ENCODE measurements around the gene CACNA2D1. TPM values are rescaled to one million over a fixed set of nuclear protein-coding genes. Genes with fewer than 3 reads are reported as not detected.

CACNA2D1 gene
- total RNA-seq, 1 donor from 2014 or later: 20.6 TPM

GRCh38 chr7:81934596-81935301 is 508.8 kb downstream of the CACNA2D1 start:
- no peak for DNase-seq

- DNase-seq: no peak
These were observed 510.6 kb downstream of the CACNA2D1 start for GRCh38 chr7:81932936-81933335.

GRCh38 chr7:81929386-81929785 is 514.2 kb downstream of the CACNA2D1 start:
- DNase-seq: no peak

- DNase-seq: no peak
These were observed 517.4 kb downstream of the CACNA2D1 start for GRCh38 chr7:81926154-81926553.

- DNase-seq: no peak
These were observed 518.0 kb downstream of the CACNA2D1 start for GRCh38 chr7:81925530-81925929.

GRCh38 chr7:81924494-81924893 is 519.1 kb downstream of the CACNA2D1 start:
- no peak for DNase-seq

GRCh38 chr7:81919494-81919893 is 524.1 kb downstream of the CACNA2D1 start:
- no peak for DNase-seq

- no peak for DNase-seq
These were observed 535.4 kb downstream of the CACNA2D1 start for GRCh38 chr7:81908220-81908619.

- no peak for DNase-seq
These were observed 540.5 kb downstream of the CACNA2D1 start for GRCh38 chr7:81903115-81903514.

- no peak for DNase-seq
These were observed 541.0 kb downstream of the CACNA2D1 start for GRCh38 chr7:81902536-81902935.
